DOHH2 (cell line): ENCODE data around the gene RGS16.

Experiments used
- H3F3A ChIP-seq: fragments of 200-600 bp; sonication (generic), shearing (Covaris generic); 2 replicates; pipeline ENCODE4 v1.6.0; 2016; ENCODE audit warnings: antibody characterized with exemption, mild to moderate bottlenecking; ENCODE audit not compliant: control insufficient read depth, insufficient read depth
- H3K27ac ChIP-seq: fragments of 200-600 bp; sonication (generic); 2 replicates; pipeline ENCODE4 v1.5.1; 2014; ENCODE audit warnings: low read depth, mild to moderate bottlenecking, low read length, moderate library complexity
- H3K27me3 ChIP-seq: fragments of 200-600 bp; sonication (generic); 2 replicates; pipeline ENCODE4 v1.6.1; 2014; ENCODE audit warnings: mild to moderate bottlenecking, low read length, mixed read lengths; ENCODE audit not compliant: control insufficient read depth
- H3K36me3 ChIP-seq: fragments of 200-600 bp; sonication (generic); 2 replicates; pipeline ENCODE4 v1.6.1; 2014; ENCODE audit warnings: mild to moderate bottlenecking, low read length, moderate library complexity, mixed read lengths; ENCODE audit not compliant: control insufficient read depth
- H3K4me1 ChIP-seq: fragments of 200-600 bp; sonication (generic); 2 replicates; pipeline ENCODE4 v1.6.1; 2014; ENCODE audit warnings: mild to moderate bottlenecking, low read length, mixed read lengths; ENCODE audit not compliant: control insufficient read depth
- H3K4me2 ChIP-seq: fragments of 200-600 bp; sonication (generic); 2 replicates; pipeline ENCODE4 v1.6.0; 2014; ENCODE audit warnings: mild to moderate bottlenecking, low read length, moderate library complexity
- H3K4me3 ChIP-seq: fragments of 200-600 bp; sonication (generic); 2 replicates; pipeline ENCODE4 v1.5.1; 2014; ENCODE audit warnings: mild to moderate bottlenecking, low read length, mixed read lengths
- H3K79me2 ChIP-seq: fragments of 200-600 bp; sonication (generic); 2 replicates; pipeline ENCODE4 v1.6.1; 2014; ENCODE audit warnings: mild to moderate bottlenecking, low read length, mixed read lengths; ENCODE audit not compliant: control insufficient read depth
- H3K9me2 ChIP-seq: fragments of 200-600 bp; sonication (generic); replicated peaks from 2 replicates; pipeline ENCODE4 v1.6.1; 2014; ENCODE audit warnings: mild to moderate bottlenecking, low read length, mixed read lengths; ENCODE audit not compliant: control insufficient read depth
- H3K9me3 ChIP-seq: fragments of 200-600 bp; sonication (generic); 2 replicates; pipeline ENCODE4 v1.6.1; 2014; ENCODE audit warnings: antibody characterized with exemption, low read length, mixed read lengths; ENCODE audit not compliant: control insufficient read depth, insufficient read depth
- H4K20me1 ChIP-seq: fragments of 200-600 bp; sonication (generic); 2 replicates; pipeline ENCODE4 v1.6.0; 2014; ENCODE audit warnings: low read depth, mild to moderate bottlenecking, antibody characterized with exemption, low read length, moderate library complexity; ENCODE audit not compliant: control insufficient read depth, insufficient read depth
- CTCF ChIP-seq: fragments of 200-600 bp; sonication (generic); IDR thresholded peaks from one replicate; pipeline ENCODE4 v1.5.1; 2014; ENCODE audit warnings: antibody characterized with exemption, mild to moderate bottlenecking, low read depth, low read length; ENCODE audit not compliant: poor library complexity, severe bottlenecking
- EZH2phosphoT487 ChIP-seq: fragments of 200-600 bp; sonication (generic); IDR thresholded peaks from 2 replicates; pipeline ENCODE4 v1.6.1; 2017; ENCODE audit warnings: borderline replicate concordance, mild to moderate bottlenecking, antibody characterized with exemption, low read length, moderate library complexity, mixed read lengths

RGS16 gene

GRCh38 chr1:182630586-182630985, 26.4 kb upstream of the RGS16 start:
- no peaks in the 10 kb centered on the region for H3K79me2 ChIP-seq
- no peaks in the 10 kb centered on the region for H3K9me2 ChIP-seq
- peak overlapping the region; percentile 43; the same call in 1 of the 2 replicates for H3K4me3 ChIP-seq
- peak overlapping the region; percentile 31 for H3K27ac ChIP-seq
- no peaks in the 10 kb centered on the region for H4K20me1 ChIP-seq
- peaks cover 5% of the 10 kb centered on the region; the same call in 1 of the 2 replicates for H3F3A ChIP-seq
- TF ChIP-seq EZH2phosphoT487: no peak
- TF ChIP-seq CTCF: no peak
- H3K27me3 ChIP-seq: no peaks in the 10 kb centered on the region
- no peaks in the 10 kb centered on the region for H3K36me3 ChIP-seq
- peak overlapping the region; percentile 57 for H3K4me2 ChIP-seq
- H3K9me3 ChIP-seq: no peaks in the 10 kb centered on the region
- H3K4me1 ChIP-seq: peaks cover 88% of the 10 kb centered on the region

GRCh38 chr1:182629499-182630096, 25.4 kb upstream of the RGS16 start:
- Histone ChIP-seq H3K4me1 (peaks cover 89% of the 10 kb centered on the region), H3K36me3 (no peaks in the 10 kb centered on the region), H3K4me3 (peak overlapping the region; percentile 43), H3K9me2 (no peaks in the 10 kb centered on the region), H3K9me3 (no peaks in the 10 kb centered on the region), H3K4me2 (peak overlapping the region; percentile 57), H4K20me1 (no peaks in the 10 kb centered on the region), H3F3A (peaks cover 5% of the 10 kb centered on the region; the same call in 1 of the 2 replicates), H3K79me2 (no peaks in the 10 kb centered on the region), H3K27ac (peak overlapping the region; percentile 31), H3K27me3 (no peaks in the 10 kb centered on the region)
- no peak for TF ChIP-seq EZH2phosphoT487
- TF ChIP-seq CTCF: no peak

GRCh38 chr1:182629080-182629479, 24.9 kb upstream of the RGS16 start:
- TF ChIP-seq CTCF: no peak
- no peak for TF ChIP-seq EZH2phosphoT487
- Histone ChIP-seq H3K27ac (peak overlapping the region; percentile 31; the same call in 1 of the 2 replicates), H3K9me3 (no peaks in the 10 kb centered on the region), H3K27me3 (no peaks in the 10 kb centered on the region), H3K4me1 (peaks cover 89% of the 10 kb centered on the region), H3K4me2 (peak overlapping the region; percentile 57), H3K79me2 (no peaks in the 10 kb centered on the region), H4K20me1 (no peaks in the 10 kb centered on the region), H3K9me2 (no peaks in the 10 kb centered on the region), H3K4me3 (peak overlapping the region; percentile 43), H3K36me3 (no peaks in the 10 kb centered on the region), H3F3A (peaks cover 5% of the 10 kb centered on the region; the same call in 1 of the 2 replicates)
